Measurements from ENCODE around the gene FOXP1.

DNA sequence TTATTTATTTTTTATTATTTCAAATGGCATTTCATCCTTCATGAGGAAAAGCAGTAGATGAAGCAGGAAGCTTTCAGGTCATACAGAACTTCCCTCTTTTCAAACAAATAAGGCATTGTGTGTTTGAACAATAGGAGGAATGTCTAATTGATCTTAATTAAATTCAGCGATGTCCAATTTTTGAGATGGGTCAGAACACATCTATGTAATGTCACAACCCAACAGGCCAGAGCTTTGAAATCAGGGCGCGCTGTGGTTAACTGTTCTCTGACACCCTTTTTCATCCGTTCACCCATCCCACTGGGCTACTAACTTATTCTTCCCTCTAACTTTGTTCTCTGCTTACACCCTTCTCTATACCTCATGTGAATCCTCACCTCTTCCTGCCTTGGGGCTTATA lies 510.5 kb downstream of the FOXP1 start:
- TF ChIP-seq CTCF (conservative IDR thresholded peaks at IDR 0.05 in 1 of 2, IDR thresholded peaks at IDR 0.05 in 1 of 2; ENCODE audit: low read depth in 1 of 2, low read length in 2 of 2) (no peak), EZH2 (IDR thresholded peaks at IDR 0.05; ENCODE audit: low read length, missing control alignments) (no peak)

All from fibroblast of lung (primary cell).